ENCODE results near the gene TBK1.
A peak's percentile ranks its signal among the peaks of the same experiment; 100 is the strongest.

The TBK1 gene

DNA sequence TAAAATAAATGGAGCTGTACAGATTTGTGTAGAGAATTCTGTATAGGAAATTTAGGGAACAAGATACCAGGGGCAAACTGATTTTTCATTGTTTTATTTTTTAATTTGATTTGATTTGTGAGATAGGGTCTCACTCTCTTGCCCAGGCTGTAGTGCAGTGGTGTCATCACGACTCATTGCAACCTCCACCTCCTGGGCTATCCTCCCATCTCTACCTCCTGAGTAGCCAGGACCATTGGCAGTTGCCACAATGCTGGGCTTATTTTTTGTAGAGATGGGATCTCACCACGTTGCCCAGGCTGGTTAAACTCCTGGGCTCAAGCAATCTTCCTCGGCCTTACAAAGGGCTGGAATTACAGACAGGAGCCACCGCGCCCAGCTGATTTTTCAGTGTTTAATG, 18.0 kb upstream of the TBK1 start:
- Mint-ChIP-seq H3K4me1 (ENCODE audit: low read depth) (no peaks in the 10 kb centered on the region), H3K27ac (no peak overlapping the region), H3K36me3 (ENCODE audit: low read depth) (peaks cover 87% of the 10 kb centered on the region), H3K4me3 (no peak overlapping the region), H3K9me3 (no peaks in the 10 kb centered on the region), H3K27me3 (no peaks in the 10 kb centered on the region)

DNA sequence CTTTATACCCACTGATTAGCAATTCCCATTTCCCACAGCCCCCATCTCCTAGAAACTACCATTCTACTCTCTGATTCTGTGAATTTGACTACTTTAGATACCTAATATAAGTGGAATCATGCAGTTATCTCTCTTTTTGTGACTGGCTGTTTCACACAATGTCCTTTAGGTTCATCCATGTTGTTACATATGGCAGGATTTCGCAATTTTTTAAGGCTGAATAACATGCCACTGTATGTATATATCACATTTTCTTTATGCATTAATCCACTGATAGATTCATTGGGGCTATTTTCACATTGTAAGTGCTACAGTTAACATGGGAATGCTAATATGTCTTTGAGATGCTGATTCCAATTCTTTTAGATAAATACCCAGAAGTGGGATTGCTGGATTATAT, 11.8 kb upstream of the TBK1 start:
- Mint-ChIP-seq H3K9me3 (no peaks in the 10 kb centered on the region), H3K27ac (no peak overlapping the region), H3K4me1 (ENCODE audit: low read depth) (peaks cover 4% of the 10 kb centered on the region), H3K36me3 (ENCODE audit: low read depth) (peaks cover 80% of the 10 kb centered on the region), H3K4me3 (no peak overlapping the region), H3K27me3 (no peaks in the 10 kb centered on the region)

DNA sequence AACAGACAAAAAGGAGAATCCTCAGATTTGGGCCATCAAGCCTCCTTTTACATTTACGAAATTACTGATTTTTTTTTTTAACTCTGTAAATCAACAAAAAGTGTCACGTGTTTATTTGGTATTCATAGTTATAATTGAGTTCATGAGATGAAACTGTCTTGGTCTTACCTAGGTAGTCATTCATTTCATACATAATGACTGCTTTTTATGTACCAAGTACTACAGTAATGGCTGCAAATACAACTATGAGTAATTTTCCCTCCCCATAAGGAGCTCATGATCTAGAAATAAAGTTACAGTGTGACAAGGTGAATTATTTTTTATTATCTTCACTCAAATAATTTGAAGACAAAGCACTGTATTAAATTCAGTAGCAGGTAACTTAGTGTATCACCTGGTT, 6.4 kb upstream of the TBK1 start:
- Mint-ChIP-seq H3K4me1 (ENCODE audit: low read depth) (peaks cover 15% of the 10 kb centered on the region), H3K9me3 (no peaks in the 10 kb centered on the region), H3K4me3 (no peak overlapping the region), H3K27me3 (no peaks in the 10 kb centered on the region), H3K27ac (peak overlapping the region; percentile 66), H3K36me3 (ENCODE audit: low read depth) (peaks cover 78% of the 10 kb centered on the region)

DNA sequence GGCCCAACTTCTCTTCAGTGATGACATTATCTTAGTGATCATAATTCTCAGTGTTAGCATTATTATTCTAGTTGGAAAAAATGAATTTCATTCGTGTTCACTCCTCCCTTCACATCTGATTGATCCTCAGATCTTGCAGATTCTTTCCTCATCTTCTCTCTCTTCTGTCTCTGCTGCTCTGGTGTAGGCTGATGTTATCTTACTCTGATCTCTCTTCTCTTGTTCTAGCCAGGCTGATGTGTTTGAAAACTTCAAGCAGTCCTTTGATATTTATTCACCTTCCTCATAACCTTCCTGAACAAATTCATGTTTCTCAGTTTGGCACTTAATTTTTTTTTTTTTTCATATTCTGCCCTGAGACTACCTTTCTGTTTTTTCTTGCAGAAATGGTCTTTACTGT, 5.6 kb upstream of the TBK1 start:
- H3K4me3 Mint-ChIP-seq, result no peak overlapping the region
- peak overlapping the region; percentile 4 for H3K27ac Mint-ChIP-seq
- H3K36me3 Mint-ChIP-seq (ENCODE audit: low read depth), result peaks cover 77% of the 10 kb centered on the region
- H3K9me3 Mint-ChIP-seq, result no peaks in the 10 kb centered on the region
- H3K27me3 Mint-ChIP-seq, result no peaks in the 10 kb centered on the region
- peaks cover 23% of the 10 kb centered on the region for H3K4me1 Mint-ChIP-seq (ENCODE audit: low read depth)

DNA sequence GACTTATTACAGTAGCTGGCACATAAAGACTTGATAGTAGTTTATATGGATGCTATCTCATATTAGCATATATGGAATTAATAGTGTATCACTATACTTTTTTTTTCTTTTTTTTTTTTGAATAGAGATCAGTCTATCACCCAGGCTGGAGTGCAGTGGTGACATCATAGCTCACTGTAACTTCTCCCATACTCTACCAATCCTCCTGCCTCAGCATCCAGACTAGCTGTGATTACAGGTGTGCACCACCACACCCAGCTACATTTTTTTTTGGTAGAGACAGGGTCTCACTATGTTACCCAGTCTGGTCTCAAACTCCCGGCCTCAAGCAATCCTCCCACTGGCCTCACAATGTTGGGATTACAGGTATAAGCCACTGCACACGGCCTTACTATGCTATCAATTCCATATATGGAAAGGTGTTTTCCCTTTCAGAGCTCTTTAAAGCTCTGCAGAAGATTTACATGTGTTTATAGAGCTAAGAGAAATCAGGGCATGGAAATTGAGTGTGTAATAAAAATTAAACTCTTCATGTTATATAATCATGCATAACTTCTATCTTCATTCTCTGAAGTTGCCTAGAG, 1.8 kb upstream of the TBK1 start:
- Mint-ChIP-seq H3K4me1 (ENCODE audit: low read depth) (peaks cover 38% of the 10 kb centered on the region), H3K9me3 (no peaks in the 10 kb centered on the region), H3K4me3 (peak overlapping the region; percentile 95), H3K36me3 (ENCODE audit: low read depth) (peaks cover 47% of the 10 kb centered on the region), H3K27ac (peak overlapping the region; percentile 95), H3K27me3 (no peaks in the 10 kb centered on the region)

DNA sequence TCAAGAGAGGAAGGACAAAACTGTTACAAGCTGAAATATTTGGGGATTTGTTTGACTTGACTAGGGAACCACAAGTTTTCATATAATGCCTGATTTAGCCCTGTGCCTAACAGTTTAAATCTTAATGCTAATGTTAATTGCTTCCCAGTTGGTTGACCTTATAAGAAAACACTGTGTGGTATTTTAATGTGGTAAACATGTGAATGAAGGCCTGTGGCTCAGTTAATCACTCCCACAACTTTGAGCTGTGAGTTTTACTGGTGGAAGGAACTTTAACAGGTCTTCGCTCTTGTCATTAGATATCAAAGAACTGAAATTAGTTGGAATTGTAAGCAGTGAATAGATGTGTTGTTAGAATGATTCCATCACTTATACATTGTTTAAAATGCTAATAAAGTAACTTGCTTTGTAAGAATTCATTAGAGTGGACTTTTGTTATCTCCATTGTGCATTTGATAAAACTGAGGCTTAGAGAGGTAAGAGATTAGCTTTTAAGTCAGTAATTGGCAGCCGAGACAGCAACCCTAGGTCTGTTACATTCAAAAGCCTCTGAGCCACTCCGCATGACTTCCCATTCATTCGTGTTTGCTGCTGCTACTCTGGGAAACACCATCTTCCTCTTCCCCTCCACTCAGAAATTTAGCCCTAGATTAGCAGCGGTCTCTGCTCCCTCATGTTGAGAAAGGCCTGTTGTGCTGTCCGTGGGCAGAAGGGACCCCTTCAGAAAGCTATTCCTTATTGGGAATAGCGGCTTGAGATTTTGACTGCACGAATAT, 1.0 kb upstream of the TBK1 start:
- H3K4me3 Mint-ChIP-seq, result peak overlapping the region; percentile 95

DNA sequence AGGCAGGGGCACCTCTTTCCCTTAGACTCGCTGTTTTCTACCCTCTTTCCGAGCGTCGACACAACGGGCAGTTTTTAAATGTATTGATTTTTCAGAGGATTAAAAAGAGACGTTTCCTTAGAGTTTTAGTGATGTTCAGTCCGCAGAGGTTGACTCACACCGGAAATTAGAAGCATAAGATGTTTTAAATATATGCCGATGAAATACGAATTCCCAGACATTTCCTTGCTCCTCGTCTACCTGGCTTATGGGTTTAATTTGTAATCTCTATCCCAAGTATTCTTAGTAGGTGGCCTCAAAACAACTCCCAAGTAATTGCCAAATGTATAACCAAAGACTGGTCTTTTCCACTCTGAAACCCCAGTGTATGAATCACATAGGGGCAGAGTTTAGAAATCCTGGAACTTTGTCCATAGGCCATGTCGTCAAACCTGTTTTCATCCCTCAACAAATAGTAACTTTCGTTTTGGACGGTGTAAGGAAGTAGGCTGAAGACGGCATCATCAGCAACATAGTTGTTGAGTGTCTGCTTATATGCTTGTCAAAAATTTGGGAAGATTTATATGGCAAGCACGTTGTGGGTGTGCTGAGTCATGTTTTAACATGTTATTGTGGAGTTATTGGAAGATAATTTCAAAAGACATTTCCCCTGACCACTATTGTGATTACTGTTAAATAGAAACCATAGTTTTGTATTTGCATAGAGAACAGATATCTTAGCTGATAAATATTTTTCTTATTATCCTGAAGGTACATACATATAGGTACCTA, 824 bp downstream of the TBK1 start:
- H3K27me3 Mint-ChIP-seq, result no peaks in the 10 kb centered on the region
- peaks cover 40% of the 10 kb centered on the region for H3K36me3 Mint-ChIP-seq (ENCODE audit: low read depth)
- H3K4me3 Mint-ChIP-seq, result peak overlapping the region; percentile 94
- peak overlapping the region; percentile 93 for H3K27ac Mint-ChIP-seq
- peaks cover 55% of the 10 kb centered on the region for H3K4me1 Mint-ChIP-seq (ENCODE audit: low read depth)
- H3K9me3 Mint-ChIP-seq, result no peaks in the 10 kb centered on the region

More for the DNA sequence above, 1.0 kb upstream of the TBK1 start:
- Mint-ChIP-seq H3K4me1 (ENCODE audit: low read depth) (peaks cover 44% of the 10 kb centered on the region), H3K36me3 (ENCODE audit: low read depth) (peaks cover 44% of the 10 kb centered on the region), H3K27ac (peak overlapping the region; percentile 95), H3K9me3 (no peaks in the 10 kb centered on the region), H3K27me3 (no peaks in the 10 kb centered on the region)

DNA sequence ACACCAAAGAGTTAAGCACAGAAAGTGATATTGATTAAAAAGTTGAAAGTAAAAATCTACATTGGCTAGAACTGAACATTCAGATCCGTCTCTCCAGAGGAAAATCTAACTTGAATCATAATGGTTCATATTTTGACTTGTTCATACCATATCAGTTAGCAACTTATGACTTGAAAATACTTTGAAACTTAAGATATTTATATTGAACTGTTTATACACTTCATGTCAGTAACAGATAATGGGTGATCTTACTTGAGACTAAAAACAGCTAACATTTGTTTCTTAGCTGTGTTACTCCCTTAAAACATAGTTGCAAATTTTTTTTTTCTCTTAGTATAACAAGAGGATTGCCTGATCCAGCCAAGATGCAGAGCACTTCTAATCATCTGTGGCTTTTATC, 3.6 kb downstream of the TBK1 start:
- Mint-ChIP-seq H3K9me3 (no peaks in the 10 kb centered on the region), H3K27ac (no peak overlapping the region), H3K4me1 (ENCODE audit: low read depth) (peaks cover 66% of the 10 kb centered on the region), H3K36me3 (ENCODE audit: low read depth) (peaks cover 38% of the 10 kb centered on the region), H3K4me3 (no peak overlapping the region), H3K27me3 (no peaks in the 10 kb centered on the region)

DNA sequence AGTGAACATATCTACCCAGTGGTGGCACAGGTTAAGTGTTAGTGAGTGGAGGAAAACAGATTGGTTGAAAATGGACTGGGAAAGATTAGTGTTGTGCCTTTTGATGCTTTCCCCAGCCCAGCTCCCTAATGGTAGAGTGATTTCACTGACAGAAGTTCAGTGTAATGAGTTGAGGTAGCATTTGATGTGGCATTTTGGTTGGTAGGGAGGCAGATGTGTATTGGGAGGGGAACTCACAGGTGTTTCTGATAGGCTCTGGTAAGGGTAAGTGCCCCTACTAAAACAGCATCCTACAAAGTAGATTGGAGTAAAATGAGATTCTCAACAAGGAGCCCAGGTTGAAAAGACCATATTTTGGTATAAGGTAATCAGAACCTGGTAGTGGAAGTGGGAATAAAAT, 4.2 kb downstream of the TBK1 start:
- Mint-ChIP-seq H3K4me3 (no peak overlapping the region), H3K9me3 (no peaks in the 10 kb centered on the region), H3K27ac (peak overlapping the region; percentile 60), H3K36me3 (ENCODE audit: low read depth) (peaks cover 32% of the 10 kb centered on the region), H3K4me1 (ENCODE audit: low read depth) (peaks cover 60% of the 10 kb centered on the region), H3K27me3 (no peaks in the 10 kb centered on the region)

DNA sequence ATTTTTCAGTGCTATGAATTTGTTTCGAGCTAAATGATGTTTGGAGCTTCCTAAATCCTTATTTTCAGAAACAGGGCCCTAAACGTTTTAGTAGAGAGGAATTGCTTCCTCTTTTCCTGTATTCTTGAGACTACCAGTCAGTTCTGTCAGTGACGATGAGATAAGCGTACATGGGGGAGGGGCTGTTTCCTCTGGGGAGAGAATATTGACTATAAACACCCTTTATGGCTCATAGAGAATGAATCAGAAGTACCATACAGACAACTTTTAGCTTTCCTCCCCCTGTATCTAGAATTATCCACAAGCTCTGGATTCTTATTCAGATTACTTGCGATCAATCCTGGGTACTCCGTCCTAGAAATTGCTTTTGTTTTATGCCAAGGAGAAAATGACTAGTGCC, 5.1 kb downstream of the TBK1 start:
- no peaks in the 10 kb centered on the region for H3K9me3 Mint-ChIP-seq
- H3K36me3 Mint-ChIP-seq (ENCODE audit: low read depth), result peaks cover 35% of the 10 kb centered on the region
- H3K4me1 Mint-ChIP-seq (ENCODE audit: low read depth), result peaks cover 54% of the 10 kb centered on the region
- H3K27ac Mint-ChIP-seq, result peak overlapping the region; percentile 29
- H3K27me3 Mint-ChIP-seq, result no peaks in the 10 kb centered on the region
- no peak overlapping the region for H3K4me3 Mint-ChIP-seq

DNA sequence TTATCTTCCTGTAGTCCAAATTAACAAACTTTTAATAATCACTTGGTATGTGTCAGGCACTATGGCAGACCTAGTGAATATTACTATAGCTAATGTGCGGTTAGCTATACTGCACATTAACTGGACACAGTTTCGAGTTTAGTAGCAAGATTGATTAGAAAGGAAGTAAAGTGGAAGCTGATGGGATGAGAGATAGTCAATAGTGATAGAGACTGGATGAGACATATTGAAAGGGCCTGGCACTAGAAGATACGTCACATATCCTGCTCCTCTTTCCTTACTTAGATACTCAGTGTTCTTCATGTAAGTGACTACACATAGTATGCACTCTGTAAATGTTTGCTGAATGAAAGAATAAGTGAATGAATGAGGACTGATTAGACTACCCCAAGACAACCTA, 5.5 kb downstream of the TBK1 start:
- Mint-ChIP-seq H3K4me3 (no peak overlapping the region), H3K27ac (peak overlapping the region; percentile 29)

DNA sequence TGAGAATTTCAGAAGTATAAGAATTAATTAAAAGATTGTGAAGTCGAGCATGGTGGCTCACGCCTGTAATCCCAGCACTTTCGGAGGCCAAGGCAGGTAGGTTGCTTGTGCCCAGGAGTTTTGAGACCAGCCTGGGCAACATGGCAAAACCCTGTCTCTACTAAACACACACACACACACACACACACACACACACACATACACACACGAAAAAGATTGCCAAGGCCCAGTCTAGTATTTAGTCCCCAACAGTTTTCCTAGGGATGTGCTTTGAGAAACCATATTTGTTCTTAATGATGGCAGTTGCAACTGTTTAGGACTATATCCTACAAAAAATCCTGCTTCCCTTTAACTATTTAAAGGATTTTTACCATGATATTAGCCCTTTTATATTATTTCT, 6.0 kb downstream of the TBK1 start:
- peaks cover 42% of the 10 kb centered on the region for H3K36me3 Mint-ChIP-seq (ENCODE audit: low read depth)

More for the DNA sequence above, 5.5 kb downstream of the TBK1 start:
- no peaks in the 10 kb centered on the region for H3K9me3 Mint-ChIP-seq
- peaks cover 54% of the 10 kb centered on the region for H3K4me1 Mint-ChIP-seq (ENCODE audit: low read depth)
- no peaks in the 10 kb centered on the region for H3K27me3 Mint-ChIP-seq
- H3K36me3 Mint-ChIP-seq (ENCODE audit: low read depth), result peaks cover 38% of the 10 kb centered on the region

DNA sequence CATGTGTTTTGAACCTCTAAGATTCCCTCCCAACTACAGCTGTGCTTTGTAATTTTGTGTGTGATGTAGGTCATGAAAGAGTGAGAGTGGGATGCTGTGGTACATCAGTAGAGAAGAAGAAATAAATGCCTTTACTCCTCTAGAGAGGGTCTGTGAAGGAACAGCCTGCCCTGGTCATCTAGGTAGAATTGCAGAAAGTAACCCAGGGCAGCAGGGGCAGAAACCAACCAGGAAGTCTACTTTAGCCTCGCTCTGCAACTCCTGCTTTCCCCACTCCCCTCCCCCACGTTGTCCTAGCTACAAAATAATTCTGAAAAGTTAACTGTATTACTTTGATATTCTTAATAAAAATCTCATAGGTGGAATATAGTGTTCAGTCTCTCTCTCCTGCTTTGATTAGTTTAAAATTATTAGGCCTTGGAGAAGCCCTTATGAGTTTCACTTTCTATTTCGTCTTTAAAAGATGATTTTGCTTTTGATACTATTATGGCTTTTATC, 7.5 kb downstream of the TBK1 start:
- peak overlapping the region; percentile 91 for H3K27ac Mint-ChIP-seq
- H3K4me3 Mint-ChIP-seq, result peak overlapping the region; percentile 81
- peaks cover 48% of the 10 kb centered on the region for H3K36me3 Mint-ChIP-seq (ENCODE audit: low read depth)
- peaks cover 41% of the 10 kb centered on the region for H3K4me1 Mint-ChIP-seq (ENCODE audit: low read depth)
- H3K9me3 Mint-ChIP-seq, result no peaks in the 10 kb centered on the region
- no peaks in the 10 kb centered on the region for H3K27me3 Mint-ChIP-seq

More for the DNA sequence above, 6.0 kb downstream of the TBK1 start:
- no peaks in the 10 kb centered on the region for H3K9me3 Mint-ChIP-seq
- no peak overlapping the region for H3K27ac Mint-ChIP-seq
- peaks cover 50% of the 10 kb centered on the region for H3K4me1 Mint-ChIP-seq (ENCODE audit: low read depth)
- H3K27me3 Mint-ChIP-seq, result no peaks in the 10 kb centered on the region
- H3K4me3 Mint-ChIP-seq, result no peak overlapping the region

DNA sequence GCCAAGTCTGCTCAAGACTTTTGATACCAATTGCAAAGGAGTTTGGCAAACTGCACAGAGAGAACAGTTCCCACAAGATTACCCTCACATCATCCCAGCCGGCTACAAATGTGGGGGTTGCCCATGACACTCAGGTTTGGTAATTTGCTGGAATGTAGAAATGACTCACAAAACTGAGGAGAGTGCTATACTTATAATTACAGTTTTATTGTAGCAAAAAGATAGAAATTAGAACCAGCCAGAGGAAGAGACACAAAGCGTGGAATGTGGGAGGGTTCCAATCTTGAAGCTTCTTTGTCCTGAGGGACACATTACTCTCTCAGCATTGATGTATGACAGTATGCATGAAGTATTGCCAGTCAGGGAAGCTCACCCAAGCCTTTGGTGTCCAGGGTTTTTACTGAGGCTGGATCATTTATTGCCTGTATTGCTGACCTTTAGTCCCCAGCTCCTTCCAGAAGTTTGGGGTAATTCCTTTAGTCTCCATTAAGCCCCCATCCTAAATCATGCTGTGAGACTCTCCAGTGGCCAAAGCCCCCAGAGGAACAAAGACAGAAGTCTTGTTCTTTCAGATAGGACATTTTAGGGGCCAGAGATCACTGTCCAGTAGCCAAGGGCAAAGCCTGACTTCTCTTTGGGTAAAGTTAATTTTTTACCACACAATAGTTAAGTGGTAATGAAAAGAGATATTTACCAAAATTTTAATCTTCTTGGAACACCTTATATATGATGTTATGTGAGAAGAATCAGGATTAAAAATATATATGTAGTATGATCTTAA, 9.9 kb downstream of the TBK1 start:
- no peak overlapping the region for H3K27ac Mint-ChIP-seq
- H3K36me3 Mint-ChIP-seq (ENCODE audit: low read depth), result peaks cover 61% of the 10 kb centered on the region
- no peak overlapping the region for H3K4me3 Mint-ChIP-seq
- H3K27me3 Mint-ChIP-seq, result no peaks in the 10 kb centered on the region
- H3K4me1 Mint-ChIP-seq (ENCODE audit: low read depth), result peaks cover 25% of the 10 kb centered on the region
- H3K9me3 Mint-ChIP-seq, result no peaks in the 10 kb centered on the region
